Stimulated activated CD8-positive, alpha-beta memory T cell treated with anti-CD3 and anti-CD28 coated beads, Interleukin-2, amount 100 ng/mL, for 48 hours (primary cell): ENCODE measurements around the gene GPC3.
"Not testable (repeated sequence)": the region's sequence is repeated elsewhere in the genome, so short reads cannot be mapped to it uniquely, and the experiment has no call there.

Experiments
- DNase-seq, 2 donors: peaks; one replicate each; pipeline ENCODE4 v3.0.0-alpha.2; 2020; ENCODE audit warnings: low read depth in 2 of 2

Gene GPC3

GRCh38 chrX:133563705-133564104 is 421.7 kb downstream of the GPC3 start:
- DNase-seq = no peak

- no peak for DNase-seq
These were observed 424.1 kb downstream of the GPC3 start for GRCh38 chrX:133561251-133561650.

- DNase-seq = no peak
These were observed 425.5 kb downstream of the GPC3 start for GRCh38 chrX:133559909-133560308.

GRCh38 chrX:133555782-133556458 is 429.5 kb downstream of the GPC3 start:
- no peak for DNase-seq

- no peak for DNase-seq
These were observed 434.5 kb downstream of the GPC3 start for GRCh38 chrX:133550665-133551485.

- no peak for DNase-seq
These were observed 436.0 kb downstream of the GPC3 start for GRCh38 chrX:133549295-133549933.

- no peak for DNase-seq
These were observed 439.0 kb downstream of the GPC3 start for GRCh38 chrX:133546441-133546840.

GRCh38 chrX:133544778-133545177 is 440.6 kb downstream of the GPC3 start:
- no peak for DNase-seq

- no peak for DNase-seq
These were observed 441.3 kb downstream of the GPC3 start for GRCh38 chrX:133544115-133544514.

GRCh38 chrX:133543654-133544053 is 441.7 kb downstream of the GPC3 start:
- no peak for DNase-seq

- DNase-seq = no peak
These were observed 442.9 kb downstream of the GPC3 start for GRCh38 chrX:133542476-133542875.

- DNase-seq = no peak
These were observed 444.4 kb downstream of the GPC3 start for GRCh38 chrX:133541021-133541420.

GRCh38 chrX:133538148-133538547 is 447.2 kb downstream of the GPC3 start:
- DNase-seq = no peak

- no peak for DNase-seq
These were observed 448.3 kb downstream of the GPC3 start for GRCh38 chrX:133537142-133537541.

GRCh38 chrX:133535066-133535465 is 450.3 kb downstream of the GPC3 start:
- DNase-seq = no peak

GRCh38 chrX:133534172-133534571 is 451.2 kb downstream of the GPC3 start:
- DNase-seq = no peak

- DNase-seq = no peak
These were observed 452.1 kb downstream of the GPC3 start for GRCh38 chrX:133533249-133533648.

GRCh38 chrX:133530960-133531359 is 454.4 kb downstream of the GPC3 start:
- no peak for DNase-seq

GRCh38 chrX:133529578-133529977 is 455.8 kb downstream of the GPC3 start:
- DNase-seq = no peak

GRCh38 chrX:133527825-133528224 is 457.6 kb downstream of the GPC3 start:
- no peak for DNase-seq

GRCh38 chrX:133527415-133527814 is 458.0 kb downstream of the GPC3 start:
- DNase-seq = no peak

- DNase-seq = not testable (repeated sequence)
These were observed 458.6 kb downstream of the GPC3 start for GRCh38 chrX:133526773-133527172.

- DNase-seq = no peak
These were observed 461.9 kb downstream of the GPC3 start for GRCh38 chrX:133523526-133523925.
